Measurements from ENCODE around the gene TGFBR3.

TGFBR3 gene

DNA sequence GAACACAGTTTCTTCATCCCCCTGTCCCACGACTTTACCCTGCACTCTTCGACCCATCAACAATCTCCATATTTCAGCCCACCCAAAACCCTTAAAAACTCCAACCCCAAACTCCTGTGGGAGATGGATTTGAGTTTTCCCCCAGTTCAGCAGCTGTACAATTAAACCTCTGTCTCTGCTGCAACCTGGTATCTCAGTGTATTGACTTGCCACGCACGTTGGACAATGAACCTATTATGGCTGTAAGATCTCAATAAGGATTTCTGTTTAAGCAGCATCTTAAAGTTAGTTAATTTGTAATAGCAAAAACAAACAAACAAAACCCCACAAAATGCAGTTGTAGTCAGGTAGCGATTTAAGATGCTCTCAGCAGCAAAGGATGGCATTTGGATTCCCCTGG is 119.1 kb downstream of the TGFBR3 start:
- no peaks in the 10 kb centered on the region for H3K36me3 ChIP-seq (ENCODE audit: control insufficient read depth, insufficient read depth, low read length)
- no peaks in the 10 kb centered on the region for H3K27me3 ChIP-seq (ENCODE audit: control insufficient read depth, insufficient read depth, low read length)
- no peaks in the 10 kb centered on the region for H3K4me1 ChIP-seq (ENCODE audit: control insufficient read depth, insufficient read depth, low read length)
- H3K9ac ChIP-seq (ENCODE audit: low read depth, low read length): no peak overlapping the region
- no peaks in the 10 kb centered on the region for H3K9me3 ChIP-seq (ENCODE audit: control insufficient read depth, insufficient read depth, low read length)
- H3K4me3 ChIP-seq (ENCODE audit: low read depth, low read length): no peak overlapping the region

DNA sequence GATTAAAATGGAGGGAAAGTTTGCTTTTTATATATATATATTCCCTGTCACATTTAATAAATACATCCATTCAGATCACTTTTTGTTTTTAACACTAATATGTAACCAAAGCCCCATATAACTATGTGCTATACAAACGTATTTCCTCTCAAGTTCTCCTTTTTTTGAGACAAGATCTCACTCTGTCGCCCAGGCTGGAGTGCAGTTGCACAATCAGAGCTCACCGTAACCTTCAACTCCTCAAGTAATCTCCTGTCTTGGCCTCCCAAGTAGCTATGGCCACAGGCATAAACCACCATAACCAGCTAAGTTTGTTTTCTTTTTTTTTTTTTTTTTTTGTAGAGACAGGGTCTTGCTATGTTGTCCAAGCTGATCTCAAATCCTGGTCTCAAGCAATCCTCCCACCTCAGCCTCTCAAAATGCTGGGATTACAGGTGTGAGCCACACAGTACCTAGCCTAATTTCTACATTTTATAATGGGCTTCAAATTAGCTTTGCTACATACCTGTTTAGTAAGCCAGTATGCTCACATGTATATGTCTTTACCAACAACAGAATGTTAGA is 120.0 kb downstream of the TGFBR3 start:
- no peaks in the 10 kb centered on the region for H3K36me3 ChIP-seq (ENCODE audit: control insufficient read depth, insufficient read depth, low read length)
- H3K4me3 ChIP-seq (ENCODE audit: low read depth, low read length): no peak overlapping the region
- H3K9me3 ChIP-seq (ENCODE audit: control insufficient read depth, insufficient read depth, low read length): no peaks in the 10 kb centered on the region
- H3K27me3 ChIP-seq (ENCODE audit: control insufficient read depth, insufficient read depth, low read length): no peaks in the 10 kb centered on the region
- H3K4me1 ChIP-seq (ENCODE audit: control insufficient read depth, insufficient read depth, low read length): no peaks in the 10 kb centered on the region
- H3K9ac ChIP-seq (ENCODE audit: low read depth, low read length): no peak overlapping the region

- no peak overlapping the region for H3K4me3 ChIP-seq (ENCODE audit: low read depth, low read length)
- no peaks in the 10 kb centered on the region for H3K27me3 ChIP-seq (ENCODE audit: control insufficient read depth, insufficient read depth, low read length)
- H3K4me1 ChIP-seq (ENCODE audit: control insufficient read depth, insufficient read depth, low read length): no peaks in the 10 kb centered on the region
- no peak overlapping the region for H3K9ac ChIP-seq (ENCODE audit: low read depth, low read length)
- no peaks in the 10 kb centered on the region for H3K9me3 ChIP-seq (ENCODE audit: control insufficient read depth, insufficient read depth, low read length)
- H3K36me3 ChIP-seq (ENCODE audit: control insufficient read depth, insufficient read depth, low read length): no peaks in the 10 kb centered on the region
Measured at GRCh38 chr1:91765293-91765692, 120.7 kb downstream of the TGFBR3 start.

DNA sequence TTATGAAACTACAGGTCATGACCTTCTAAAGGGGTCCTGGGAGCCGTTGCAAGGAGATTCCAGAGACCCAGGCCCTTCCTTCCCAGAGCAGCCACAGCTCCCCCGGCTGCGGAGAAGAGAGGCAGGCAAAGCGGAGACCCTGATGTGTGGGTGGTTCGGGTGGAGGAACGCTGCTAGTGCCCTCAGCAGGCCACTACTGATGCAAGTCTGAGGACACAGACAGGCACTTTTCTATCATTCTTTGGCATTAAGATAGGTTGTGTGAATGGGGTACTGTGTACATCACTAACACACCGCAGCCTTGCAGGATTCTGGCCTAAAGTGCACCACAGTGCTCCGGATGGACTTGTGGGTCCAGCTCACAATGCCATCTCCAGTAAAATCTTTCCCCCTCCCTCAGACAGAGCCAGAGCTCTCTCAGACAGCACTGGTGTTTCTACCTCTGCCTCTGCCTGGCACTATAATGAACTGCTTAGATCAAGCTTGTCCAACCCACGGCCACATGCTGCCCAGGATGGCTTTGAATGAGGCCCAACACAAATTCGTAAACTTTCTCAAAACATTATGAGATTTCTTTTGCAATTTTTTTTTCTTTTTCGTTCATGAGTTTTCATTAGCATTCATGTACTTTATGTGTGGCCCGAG is 121.4 kb downstream of the TGFBR3 start:
- Histone ChIP-seq H3K27me3 (ENCODE audit: control insufficient read depth, insufficient read depth, low read length) (no peaks in the 10 kb centered on the region), H3K4me3 (ENCODE audit: low read depth, low read length) (no peak overlapping the region), H3K9ac (ENCODE audit: low read depth, low read length) (no peak overlapping the region), H3K36me3 (ENCODE audit: control insufficient read depth, insufficient read depth, low read length) (no peaks in the 10 kb centered on the region), H3K4me1 (ENCODE audit: control insufficient read depth, insufficient read depth, low read length) (no peaks in the 10 kb centered on the region), H3K9me3 (ENCODE audit: control insufficient read depth, insufficient read depth, low read length) (no peaks in the 10 kb centered on the region)

- Histone ChIP-seq H3K36me3 (ENCODE audit: control insufficient read depth, insufficient read depth, low read length) (no peaks in the 10 kb centered on the region), H3K4me1 (ENCODE audit: control insufficient read depth, insufficient read depth, low read length) (no peaks in the 10 kb centered on the region), H3K9ac (ENCODE audit: low read depth, low read length) (no peak overlapping the region), H3K27me3 (ENCODE audit: control insufficient read depth, insufficient read depth, low read length) (no peaks in the 10 kb centered on the region), H3K9me3 (ENCODE audit: control insufficient read depth, insufficient read depth, low read length) (no peaks in the 10 kb centered on the region), H3K4me3 (ENCODE audit: low read depth, low read length) (no peak overlapping the region)
Measured at GRCh38 chr1:91763252-91763651, 122.7 kb downstream of the TGFBR3 start.

DNA sequence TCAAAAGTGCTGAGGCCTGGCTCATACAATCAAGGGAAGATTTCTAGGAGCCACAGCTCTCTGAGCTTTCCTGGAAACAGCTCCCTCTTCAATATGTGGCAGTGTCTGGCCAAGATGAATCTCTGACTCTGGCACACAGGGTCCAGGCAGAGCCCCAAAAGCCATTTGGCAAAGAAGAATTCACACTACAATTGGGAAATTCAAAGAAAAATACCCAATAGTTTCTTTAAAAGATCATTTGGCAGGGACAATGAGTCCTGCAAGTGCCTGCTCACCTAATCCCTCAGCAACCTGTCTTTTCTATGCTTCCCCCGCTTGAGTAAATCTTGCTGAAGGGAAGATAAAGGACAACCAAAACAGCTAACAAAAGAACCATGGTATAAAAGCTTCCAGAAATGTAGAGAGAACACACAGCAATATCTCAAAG is 124.6 kb downstream of the TGFBR3 start:
- Histone ChIP-seq H3K36me3 (ENCODE audit: control insufficient read depth, insufficient read depth, low read length) (no peaks in the 10 kb centered on the region), H3K4me1 (ENCODE audit: control insufficient read depth, insufficient read depth, low read length) (no peaks in the 10 kb centered on the region), H3K9ac (ENCODE audit: low read depth, low read length) (no peak overlapping the region), H3K27me3 (ENCODE audit: control insufficient read depth, insufficient read depth, low read length) (no peaks in the 10 kb centered on the region), H3K4me3 (ENCODE audit: low read depth, low read length) (no peak overlapping the region), H3K9me3 (ENCODE audit: control insufficient read depth, insufficient read depth, low read length) (no peaks in the 10 kb centered on the region)

GRCh38 chr1:91760512-91760911 is 125.4 kb downstream of the TGFBR3 start:
- Histone ChIP-seq H3K36me3 (ENCODE audit: control insufficient read depth, insufficient read depth, low read length) (no peaks in the 10 kb centered on the region), H3K27me3 (ENCODE audit: control insufficient read depth, insufficient read depth, low read length) (no peaks in the 10 kb centered on the region), H3K4me1 (ENCODE audit: control insufficient read depth, insufficient read depth, low read length) (no peaks in the 10 kb centered on the region), H3K9me3 (ENCODE audit: control insufficient read depth, insufficient read depth, low read length) (no peaks in the 10 kb centered on the region), H3K9ac (ENCODE audit: low read depth, low read length) (no peak overlapping the region), H3K4me3 (ENCODE audit: low read depth, low read length) (no peak overlapping the region)

- Histone ChIP-seq H3K27me3 (ENCODE audit: control insufficient read depth, insufficient read depth, low read length) (no peaks in the 10 kb centered on the region), H3K9ac (ENCODE audit: low read depth, low read length) (no peak overlapping the region), H3K4me1 (ENCODE audit: control insufficient read depth, insufficient read depth, low read length) (no peaks in the 10 kb centered on the region), H3K4me3 (ENCODE audit: low read depth, low read length) (no peak overlapping the region), H3K9me3 (ENCODE audit: control insufficient read depth, insufficient read depth, low read length) (no peaks in the 10 kb centered on the region), H3K36me3 (ENCODE audit: control insufficient read depth, insufficient read depth, low read length) (no peaks in the 10 kb centered on the region)
Measured at GRCh38 chr1:91759076-91759475, 126.9 kb downstream of the TGFBR3 start.

- no peak overlapping the region for H3K4me3 ChIP-seq (ENCODE audit: low read depth, low read length)
- H3K9me3 ChIP-seq (ENCODE audit: control insufficient read depth, insufficient read depth, low read length): no peaks in the 10 kb centered on the region
- H3K4me1 ChIP-seq (ENCODE audit: control insufficient read depth, insufficient read depth, low read length): no peaks in the 10 kb centered on the region
- no peaks in the 10 kb centered on the region for H3K36me3 ChIP-seq (ENCODE audit: control insufficient read depth, insufficient read depth, low read length)
- H3K27me3 ChIP-seq (ENCODE audit: control insufficient read depth, insufficient read depth, low read length): no peaks in the 10 kb centered on the region
- no peak overlapping the region for H3K9ac ChIP-seq (ENCODE audit: low read depth, low read length)
Measured at GRCh38 chr1:91757763-91758460, 128.0 kb downstream of the TGFBR3 start.

DNA sequence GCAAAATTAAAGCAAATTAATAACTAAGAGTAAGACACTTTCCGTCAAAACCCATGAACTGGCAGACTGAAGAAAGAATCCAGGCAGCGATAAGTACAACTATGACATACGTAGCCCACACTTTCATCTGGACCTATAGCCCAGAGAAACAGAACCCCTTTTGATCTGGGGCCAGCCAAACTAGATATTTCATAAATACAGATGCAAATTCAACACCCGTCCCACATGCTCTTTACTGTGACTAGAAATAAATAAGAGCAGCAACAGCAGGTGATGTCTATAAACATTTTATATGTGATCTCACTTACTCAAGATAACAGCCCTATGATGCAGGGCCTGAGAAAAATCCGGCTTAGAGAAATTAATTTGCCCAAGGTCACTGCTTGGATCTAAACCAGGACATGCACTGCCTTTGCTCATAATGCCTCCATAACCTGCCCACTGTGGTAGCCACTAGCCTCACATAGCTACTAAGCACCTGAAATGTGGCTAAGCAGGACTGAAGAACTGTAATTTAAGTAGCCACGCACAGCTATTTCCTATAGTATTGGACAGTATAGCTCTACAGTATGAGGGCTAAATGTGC is 130.2 kb downstream of the TGFBR3 start:
- H3K4me1 ChIP-seq (ENCODE audit: control insufficient read depth, insufficient read depth, low read length): no peaks in the 10 kb centered on the region
- H3K36me3 ChIP-seq (ENCODE audit: control insufficient read depth, insufficient read depth, low read length): no peaks in the 10 kb centered on the region

GRCh38 chr1:91754816-91755580 is 131.0 kb downstream of the TGFBR3 start:
- H3K9me3 ChIP-seq (ENCODE audit: control insufficient read depth, insufficient read depth, low read length): no peaks in the 10 kb centered on the region
- H3K27me3 ChIP-seq (ENCODE audit: control insufficient read depth, insufficient read depth, low read length): no peaks in the 10 kb centered on the region
- H3K9ac ChIP-seq (ENCODE audit: low read depth, low read length): no peak overlapping the region
- H3K4me1 ChIP-seq (ENCODE audit: control insufficient read depth, insufficient read depth, low read length): no peaks in the 10 kb centered on the region
- H3K36me3 ChIP-seq (ENCODE audit: control insufficient read depth, insufficient read depth, low read length): no peaks in the 10 kb centered on the region
- H3K4me3 ChIP-seq (ENCODE audit: low read depth, low read length): no peak overlapping the region

More for the DNA sequence above, 130.2 kb downstream of the TGFBR3 start:
- Histone ChIP-seq H3K4me3 (ENCODE audit: low read depth, low read length) (no peak overlapping the region), H3K9ac (ENCODE audit: low read depth, low read length) (no peak overlapping the region), H3K9me3 (ENCODE audit: control insufficient read depth, insufficient read depth, low read length) (no peaks in the 10 kb centered on the region), H3K27me3 (ENCODE audit: control insufficient read depth, insufficient read depth, low read length) (no peaks in the 10 kb centered on the region)

All from iPS-15b (cell line).